ENCODE results near the gene GLT8D2.

- TF ChIP-seq CTCF (IDR thresholded peaks at IDR 0.05 in 8 of 11, conservative IDR thresholded peaks at IDR 0.05 in 3 of 11) = no peak
- TF ChIP-seq POLR2A (IDR thresholded peaks at IDR 0.05) = no peak
- no peak for TF ChIP-seq POLR2AphosphoS5 (IDR thresholded peaks at IDR 0.05)
These were observed 97.5 kb downstream of the GLT8D2 start for GRCh38 chr12:103952497-103952896.
